IMR-90 (cell line): ENCODE measurements around the gene LRRC47. TPM values are rescaled to one million over a fixed set of nuclear protein-coding genes. Genes with fewer than 3 reads are reported as not detected.

ENCODE experiments used
- ATAC-seq: fragments of 200-7000 bp; cut with Tn5 transposase; 2 replicates; pipeline ENCODE4 v1.9.1; 2020; ENCODE audit warnings: low read depth, mild to moderate bottlenecking, moderate library complexity
- BruUV-seq: library from RNA; stranded (reverse); fragments of 400-500 nt; replicated peaks from 2 replicates; lab custom pipeline; 2021; lab: Mats Ljungman, UMichigan
- CTCF ChIA-PET: fragments of 300-600 bp; formaldehyde crosslinking; extraction: SDS; loops from one replicate; lab custom pipeline; 2021; ENCODE audit warnings: antibody characterized with exemption; lab: Yijun Ruan, JAX
- POLR2A ChIA-PET: fragments of 300-600 bp; sonication (Branson Sonifier 250); formaldehyde crosslinking; loops from one replicate; lab custom pipeline; 2022; ENCODE audit warnings: antibody characterized with exemption; ENCODE audit not compliant: unreplicated experiment; lab: Charles Lee
- DNase-seq: peaks from one replicate; pipeline ENCODE4 v3.0.0; 2013
- H2AFZ ChIP-seq: replicated peaks from 2 replicates; pipeline ENCODE3; 2013; ENCODE audit warnings: low read length, mild to moderate bottlenecking; ENCODE audit not compliant: poor library complexity
- H2AK5ac ChIP-seq: 2 replicates; pipeline ENCODE4 v1.6.1; 2013; ENCODE audit warnings: low read depth, low read length, inconsistent platforms
- H2AK9ac ChIP-seq: replicated peaks from 2 replicates; pipeline ENCODE3; 2013; ENCODE audit warnings: mild to moderate bottlenecking, low read depth, low read length, moderate library complexity; ENCODE audit not compliant: poor library complexity
- H2BK120ac ChIP-seq: 2 replicates; pipeline ENCODE4 v1.6.1; 2013; ENCODE audit warnings: low read depth, low read length, inconsistent platforms
- H2BK15ac ChIP-seq: 3 replicates; pipeline ENCODE4 v1.6.1; 2013; ENCODE audit warnings: low read depth, low read length, inconsistent platforms
- H2BK20ac ChIP-seq: 2 replicates; pipeline ENCODE4 v1.6.1; 2013; ENCODE audit warnings: low read depth, mild to moderate bottlenecking, inconsistent platforms, low read length, moderate library complexity
- H2BK5ac ChIP-seq: 2 replicates; pipeline ENCODE4 v1.6.1; 2013; ENCODE audit warnings: mild to moderate bottlenecking, low read depth, low read length, inconsistent platforms; ENCODE audit not compliant: poor library complexity, severe bottlenecking
- H3K14ac ChIP-seq: replicated peaks from 2 replicates; pipeline ENCODE4 v1.6.1; 2013; ENCODE audit warnings: low read depth, low read length, inconsistent platforms
- H3K18ac ChIP-seq: 2 replicates; pipeline ENCODE4 v1.6.1; 2013; ENCODE audit warnings: low read depth, low read length, control low read depth
- H3K23ac ChIP-seq: 2 replicates; pipeline ENCODE4 v1.6.1; 2013; ENCODE audit warnings: low read depth, low read length, inconsistent platforms
- H3K27ac ChIP-seq: 2 replicates; pipeline ENCODE4 v1.5.1; 2013; ENCODE audit warnings: mild to moderate bottlenecking, control low read depth, low read length; ENCODE audit not compliant: insufficient read depth
- H3K27me3 ChIP-seq: 2 replicates; pipeline ENCODE4 v1.6.1; 2013; ENCODE audit warnings: low read length; ENCODE audit not compliant: control insufficient read depth, insufficient read depth
- H3K36me3 ChIP-seq: 2 replicates; pipeline ENCODE4 v1.6.1; 2013; ENCODE audit warnings: low read length, mixed read lengths; ENCODE audit not compliant: control insufficient read depth, insufficient read depth
- H3K4ac ChIP-seq: 2 replicates; pipeline ENCODE4 v1.6.1; 2013; ENCODE audit warnings: low read depth, low read length, inconsistent platforms
- H3K4me1 ChIP-seq: 2 replicates; pipeline ENCODE4 v1.6.1; 2013; ENCODE audit warnings: low read length, mixed read lengths; ENCODE audit not compliant: control insufficient read depth, insufficient read depth
- H3K4me2 ChIP-seq: 2 replicates; pipeline ENCODE4 v1.6.1; 2013; ENCODE audit warnings: low read depth, mild to moderate bottlenecking, control low read depth, low read length, moderate library complexity
- H3K4me3 ChIP-seq: 2 replicates; pipeline ENCODE4 v1.5.1; 2013; ENCODE audit warnings: low read depth, mild to moderate bottlenecking, control low read depth, low read length, moderate library complexity; ENCODE audit not compliant: insufficient read depth
- H3K56ac ChIP-seq: 2 replicates; pipeline ENCODE4 v1.6.1; 2013; ENCODE audit warnings: low read length, inconsistent platforms; ENCODE audit not compliant: insufficient read depth; ENCODE audit errors: extremely low read depth
- H3K79me1 ChIP-seq, 2 experiments: 2 replicates each; pipeline ENCODE4 v1.6.1; 2013; ENCODE audit warnings: low read length in 2 of 2, inconsistent platforms in 1 of 2, low read depth in 1 of 2
- H3K9ac ChIP-seq: 2 replicates; pipeline ENCODE4 v1.6.1; 2013; ENCODE audit warnings: low read depth, low read length, control low read depth
- H3K9me1 ChIP-seq: 2 replicates; pipeline ENCODE4 v1.6.1; 2013; ENCODE audit warnings: low read length, inconsistent platforms; ENCODE audit not compliant: insufficient read depth
- H3K9me3 ChIP-seq: 2 replicates; pipeline ENCODE4 v1.6.1; 2013; ENCODE audit warnings: low read length; ENCODE audit not compliant: control insufficient read depth, insufficient read depth
- H4K20me1 ChIP-seq: 2 replicates; pipeline ENCODE4 v1.6.1; 2013; ENCODE audit warnings: low read length, inconsistent platforms; ENCODE audit not compliant: insufficient read depth
- H4K5ac ChIP-seq: 2 replicates; pipeline ENCODE4 v1.6.1; 2013; ENCODE audit warnings: mild to moderate bottlenecking, low read depth, low read length, control low read depth
- H4K8ac ChIP-seq, 2 experiments: 2 replicates each; pipeline ENCODE4 v1.6.1; 2013; ENCODE audit warnings: low read depth in 2 of 2, low read length in 2 of 2, control low read depth in 1 of 2, inconsistent platforms in 1 of 2
- H4K91ac ChIP-seq: 2 replicates; pipeline ENCODE4 v1.6.1; 2013; ENCODE audit warnings: low read depth, low read length, inconsistent platforms; ENCODE audit not compliant: insufficient read depth
- RAD21 ChIP-seq: IDR thresholded peaks from 2 replicates; pipeline ENCODE4 v1.6.1; 2012; ENCODE audit warnings: low read length, improper control_type of control experiment
- RFX5 ChIP-seq: IDR thresholded peaks from 2 replicates; pipeline ENCODE4 v1.8.0; 2012; ENCODE audit warnings: low read depth, mild to moderate bottlenecking, low read length, moderate library complexity
- WGBS, 2 experiments: methylation state at CpG; one replicate each; pipeline versions ENCODE4 v1.1.5 to v1.1.7; 2013; ENCODE audit warnings: missing lambda C conversion rate in 2 of 2; ENCODE audit not compliant: insufficient read length in 1 of 2; ENCODE audit errors: extremely low coverage in 2 of 2; 5-methylcytosine and 5-hydroxymethylcytosine counted together
- dilution Hi-C: fragments of 300-500 bp; cut with HindIII; formaldehyde crosslinking; loops from one replicate; pipeline ENCODE4 v1.14.3; 2018; ENCODE audit warnings: low sequenced_read_pairs; ENCODE audit not compliant: unreplicated experiment
- in situ Hi-C: fragments of 300-500 bp; cut with MboI; formaldehyde crosslinking; loops from 3 replicates; pipeline ENCODE4 v1.14.3; 2019; ENCODE audit warnings: low sequenced_read_pairs, inconsistent platforms, mixed read lengths
- intact Hi-C: fragments of 100-400 bp; cut with micrococcal nuclease; formaldehyde crosslinking; loops from 2 replicates; pipeline ENCODE4 v1.10.0; 2022
- polyA plus RNA-seq, 3 experiments: library from polyadenylated mRNA; depleted of rRNA; stranded (reverse); fragments of >200 nt; gene quantifications; 2 replicates each; pipeline ENCODE4 v1.2.3, GENCODE V29; 2012; ENCODE audit warnings: low replicate concordance in 1 of 3
- total RNA-seq: library from RNA; depleted of rRNA; stranded (reverse); fragments of >200 nt; gene quantifications from 2 replicates; pipeline ENCODE4 v1.2.3, GENCODE V29; 2012
- TF ChIP-seq, protein P1 (sequence below): conservative IDR thresholded peaks from 2 replicates; pipeline ENCODE4 v1.5.1; 2012; ENCODE audit warnings: mild to moderate bottlenecking, low read depth, low read length, improper control_type of control experiment

The LRRC47 gene
- total and polyA plus RNA-seq, 2 of the 4 experiments (the other 2 are of a cell fraction) = 15.2 to 19.7 TPM

GRCh38 chr1:3785456-3786157 lies 10.7 kb downstream of the LRRC47 start:
- POLR2A ChIA-PET = no interaction called here

More at GRCh38 chr1:3785456-3786157, 10.7 kb downstream of the LRRC47 start:
- H3K23ac ChIP-seq = no peak overlapping the region
- DNase-seq (no peak), ATAC-seq (peak; percentile 42; the same call in 1 of the 2 replicates)
- H3K9ac ChIP-seq = no peak overlapping the region
- H2AFZ ChIP-seq = no peak overlapping the region
- no peak overlapping the region for H4K8ac ChIP-seq
- CTCF ChIA-PET = no interaction called here
- H3K4ac ChIP-seq = no peak overlapping the region
- in situ Hi-C loops (no loop called here), dilution Hi-C loops (no loop called here), intact Hi-C loops (no loop called here)
- H3K4me3 ChIP-seq = no peak overlapping the region
- no peaks in the 10 kb centered on the region for H3K9me1 ChIP-seq
- no peak overlapping the region for H2BK20ac ChIP-seq
- no peak overlapping the region for H4K5ac ChIP-seq
- H2BK15ac ChIP-seq = no peak overlapping the region
- no peak overlapping the region for H3K4me2 ChIP-seq
- no peak overlapping the region for H2BK5ac ChIP-seq
- no peak overlapping the region for H3K14ac ChIP-seq
- H3K27me3 ChIP-seq = no peaks in the 10 kb centered on the region
- BruUV-seq = no TSS peak
- no peak overlapping the region for H2AK5ac ChIP-seq
- H4K91ac ChIP-seq = no peak overlapping the region
- H3K56ac ChIP-seq = no peak overlapping the region
- no CpG with 5 or more reads among the region's 14 CpGs for WGBS, 2 experiments
- TF ChIP-seq RAD21 (peak; percentile 28; the same call in 1 of the 2 replicates), RFX5 (no peak)
- TF ChIP-seq, protein P1, sequence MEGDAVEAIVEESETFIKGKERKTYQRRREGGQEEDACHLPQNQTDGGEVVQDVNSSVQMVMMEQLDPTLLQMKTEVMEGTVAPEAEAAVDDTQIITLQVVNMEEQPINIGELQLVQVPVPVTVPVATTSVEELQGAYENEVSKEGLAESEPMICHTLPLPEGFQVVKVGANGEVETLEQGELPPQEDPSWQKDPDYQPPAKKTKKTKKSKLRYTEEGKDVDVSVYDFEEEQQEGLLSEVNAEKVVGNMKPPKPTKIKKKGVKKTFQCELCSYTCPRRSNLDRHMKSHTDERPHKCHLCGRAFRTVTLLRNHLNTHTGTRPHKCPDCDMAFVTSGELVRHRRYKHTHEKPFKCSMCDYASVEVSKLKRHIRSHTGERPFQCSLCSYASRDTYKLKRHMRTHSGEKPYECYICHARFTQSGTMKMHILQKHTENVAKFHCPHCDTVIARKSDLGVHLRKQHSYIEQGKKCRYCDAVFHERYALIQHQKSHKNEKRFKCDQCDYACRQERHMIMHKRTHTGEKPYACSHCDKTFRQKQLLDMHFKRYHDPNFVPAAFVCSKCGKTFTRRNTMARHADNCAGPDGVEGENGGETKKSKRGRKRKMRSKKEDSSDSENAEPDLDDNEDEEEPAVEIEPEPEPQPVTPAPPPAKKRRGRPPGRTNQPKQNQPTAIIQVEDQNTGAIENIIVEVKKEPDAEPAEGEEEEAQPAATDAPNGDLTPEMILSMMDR = peak; percentile 32; the same call in 1 of the 2 replicates
- peaks cover 11 to 28% of the 10 kb centered on the region in 2 experiments for H3K79me1 ChIP-seq
- H3K4me1 ChIP-seq = no peaks in the 10 kb centered on the region
- H3K9me3 ChIP-seq = no peaks in the 10 kb centered on the region
- peaks cover 61% of the 10 kb centered on the region for H3K36me3 ChIP-seq
- no peak overlapping the region for H3K27ac ChIP-seq
- peaks cover 32% of the 10 kb centered on the region for H4K20me1 ChIP-seq
- no peak overlapping the region for H2BK120ac ChIP-seq
- H2AK9ac ChIP-seq = no peak overlapping the region
- H3K18ac ChIP-seq = no peak overlapping the region
